ENCODE data around the gene COL4A1.

Gene COL4A1

GRCh38 chr13:110291286-110291685 lies 15.7 kb downstream of the COL4A1 start:
- DNase-seq, result no peak

GRCh38 chr13:110290826-110291225 lies 16.1 kb downstream of the COL4A1 start:
- DNase-seq, result no peak

GRCh38 chr13:110290153-110290552 lies 16.8 kb downstream of the COL4A1 start:
- no peak for DNase-seq

- no peak for DNase-seq
Observed at GRCh38 chr13:110289661-110290060, 17.3 kb downstream of the COL4A1 start.

- DNase-seq, result no peak
Observed at GRCh38 chr13:110289174-110289573, 17.8 kb downstream of the COL4A1 start.

GRCh38 chr13:110286833-110287819 lies 19.8 kb downstream of the COL4A1 start:
- no peak for DNase-seq

- no peak for DNase-seq
Observed at GRCh38 chr13:110285991-110286832, 20.7 kb downstream of the COL4A1 start.

GRCh38 chr13:110284779-110285484 lies 22.0 kb downstream of the COL4A1 start:
- no peak for DNase-seq

- DNase-seq, result no peak
Observed at GRCh38 chr13:110283736-110284517, 23.0 kb downstream of the COL4A1 start.

GRCh38 chr13:110282316-110282841 lies 24.6 kb downstream of the COL4A1 start:
- DNase-seq, result no peak

- DNase-seq, result no peak
Observed at GRCh38 chr13:110281736-110282135, 25.2 kb downstream of the COL4A1 start.

- no peak for DNase-seq
Observed at GRCh38 chr13:110280985-110281688, 25.8 kb downstream of the COL4A1 start.

GRCh38 chr13:110280231-110280813 lies 26.6 kb downstream of the COL4A1 start:
- no peak for DNase-seq

- no peak for DNase-seq
Observed at GRCh38 chr13:110279684-110280083, 27.3 kb downstream of the COL4A1 start.

- no peak for DNase-seq
Observed at GRCh38 chr13:110278859-110279258, 28.1 kb downstream of the COL4A1 start.

- no peak for DNase-seq
Observed at GRCh38 chr13:110277357-110277975, 29.5 kb downstream of the COL4A1 start.

- DNase-seq, result no peak
Observed at GRCh38 chr13:110276553-110276950, 30.4 kb downstream of the COL4A1 start.

- no peak for DNase-seq
Observed at GRCh38 chr13:110275931-110276552, 30.9 kb downstream of the COL4A1 start.

- DNase-seq, result no peak
Observed at GRCh38 chr13:110274687-110275086, 32.3 kb downstream of the COL4A1 start.

GRCh38 chr13:110273254-110273653 lies 33.7 kb downstream of the COL4A1 start:
- DNase-seq, result no peak

Measured in inflammatory macrophage treated with lipopolysaccharide for 4 hours (primary cell).